ENCODE measurements around the gene CPEB3.

DNA sequence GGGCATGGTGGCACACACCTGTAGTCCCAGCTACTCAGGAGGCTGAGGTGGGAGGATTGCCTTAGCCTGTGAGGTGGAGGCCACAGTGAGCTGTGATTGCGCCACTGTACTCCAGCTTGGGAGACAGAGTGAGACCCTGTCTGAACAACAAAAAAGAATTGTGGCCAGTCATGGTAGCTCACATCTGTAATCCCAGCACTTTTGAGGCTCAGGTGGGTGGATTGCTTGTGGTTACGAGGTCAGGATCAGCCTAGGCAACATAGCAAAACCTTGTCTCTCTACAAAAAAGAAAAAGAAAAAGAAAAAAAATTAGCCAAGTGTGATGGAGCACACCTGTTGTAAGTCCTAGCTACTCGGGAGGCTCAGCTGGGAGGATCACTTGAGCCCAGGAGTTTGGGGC is 22.9 kb upstream of the CPEB3 start:
- TF ChIP-seq, protein P1, sequence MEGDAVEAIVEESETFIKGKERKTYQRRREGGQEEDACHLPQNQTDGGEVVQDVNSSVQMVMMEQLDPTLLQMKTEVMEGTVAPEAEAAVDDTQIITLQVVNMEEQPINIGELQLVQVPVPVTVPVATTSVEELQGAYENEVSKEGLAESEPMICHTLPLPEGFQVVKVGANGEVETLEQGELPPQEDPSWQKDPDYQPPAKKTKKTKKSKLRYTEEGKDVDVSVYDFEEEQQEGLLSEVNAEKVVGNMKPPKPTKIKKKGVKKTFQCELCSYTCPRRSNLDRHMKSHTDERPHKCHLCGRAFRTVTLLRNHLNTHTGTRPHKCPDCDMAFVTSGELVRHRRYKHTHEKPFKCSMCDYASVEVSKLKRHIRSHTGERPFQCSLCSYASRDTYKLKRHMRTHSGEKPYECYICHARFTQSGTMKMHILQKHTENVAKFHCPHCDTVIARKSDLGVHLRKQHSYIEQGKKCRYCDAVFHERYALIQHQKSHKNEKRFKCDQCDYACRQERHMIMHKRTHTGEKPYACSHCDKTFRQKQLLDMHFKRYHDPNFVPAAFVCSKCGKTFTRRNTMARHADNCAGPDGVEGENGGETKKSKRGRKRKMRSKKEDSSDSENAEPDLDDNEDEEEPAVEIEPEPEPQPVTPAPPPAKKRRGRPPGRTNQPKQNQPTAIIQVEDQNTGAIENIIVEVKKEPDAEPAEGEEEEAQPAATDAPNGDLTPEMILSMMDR (IDR thresholded peaks at IDR 0.05) = no peak
- TF ChIP-seq POLR2A (IDR thresholded peaks at IDR 0.05) = no peak

Data from vagina (tissue), 2 donors.